HCEC 1CT (cell line): ENCODE data around the gene FAM186B.
"Not testable (repeated sequence)": the region's sequence is repeated elsewhere in the genome, so short reads cannot be mapped to it uniquely, and the experiment has no call there.

ENCODE experiments used
- DNase-seq: peaks from one replicate; pipeline ENCODE4 v3.0.0-alpha.2; 2017

Gene FAM186B, protein sequence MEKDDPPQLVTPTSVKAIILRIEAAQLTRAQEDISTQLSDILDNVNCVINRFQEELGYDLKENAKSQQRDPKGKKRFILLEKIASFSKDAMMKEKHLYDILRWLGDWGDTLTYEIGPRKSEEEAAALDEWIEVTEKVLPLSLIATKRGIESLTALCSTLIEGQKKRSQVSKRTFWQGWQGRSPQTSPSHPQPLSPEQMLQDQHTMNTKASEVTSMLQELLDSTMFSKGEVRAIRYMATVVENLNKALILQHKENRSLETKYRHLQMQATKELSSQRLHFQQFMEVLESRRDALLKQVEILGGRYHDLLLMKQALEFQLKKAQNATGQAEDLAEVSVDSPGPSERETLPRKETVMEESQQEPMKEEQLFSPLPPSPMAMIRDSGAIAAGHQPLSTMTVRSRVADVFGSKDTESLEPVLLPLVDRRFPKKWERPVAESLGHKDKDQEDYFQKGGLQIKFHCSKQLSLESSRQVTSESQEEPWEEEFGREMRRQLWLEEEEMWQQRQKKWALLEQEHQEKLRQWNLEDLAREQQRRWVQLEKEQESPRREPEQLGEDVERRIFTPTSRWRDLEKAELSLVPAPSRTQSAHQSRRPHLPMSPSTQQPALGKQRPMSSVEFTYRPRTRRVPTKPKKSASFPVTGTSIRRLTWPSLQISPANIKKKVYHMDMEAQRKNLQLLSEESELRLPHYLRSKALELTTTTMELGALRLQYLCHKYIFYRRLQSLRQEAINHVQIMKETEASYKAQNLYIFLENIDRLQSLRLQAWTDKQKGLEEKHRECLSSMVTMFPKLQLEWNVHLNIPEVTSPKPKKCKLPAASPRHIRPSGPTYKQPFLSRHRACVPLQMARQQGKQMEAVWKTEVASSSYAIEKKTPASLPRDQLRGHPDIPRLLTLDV

DNA sequence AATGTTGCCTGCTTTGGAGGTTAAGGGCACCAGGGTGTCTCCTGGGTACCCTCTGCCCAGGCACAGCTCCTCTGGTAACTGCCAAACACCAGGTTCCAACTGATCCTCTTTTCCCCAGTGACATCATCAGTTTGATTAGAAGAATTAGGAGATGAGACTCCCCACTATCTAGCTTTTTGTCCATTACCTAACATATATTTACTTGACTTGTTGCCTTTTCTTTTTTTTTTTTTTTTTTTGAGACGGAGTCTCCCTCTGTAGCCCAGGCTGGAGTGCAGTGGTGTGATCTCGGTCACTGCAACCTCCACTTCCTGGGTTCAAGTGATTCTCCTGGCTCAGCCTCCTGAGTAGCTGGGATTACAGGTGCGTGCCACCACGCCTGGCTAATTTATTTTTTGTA lies at the start of gene FAM186B:
FAM186B (minus strand) TSS at position 101 of the 400 bp plus-strand sequence. CDS start 162 bp downstream, outside the sequence.
- DNase-seq, result not testable (repeated sequence)

DNA sequence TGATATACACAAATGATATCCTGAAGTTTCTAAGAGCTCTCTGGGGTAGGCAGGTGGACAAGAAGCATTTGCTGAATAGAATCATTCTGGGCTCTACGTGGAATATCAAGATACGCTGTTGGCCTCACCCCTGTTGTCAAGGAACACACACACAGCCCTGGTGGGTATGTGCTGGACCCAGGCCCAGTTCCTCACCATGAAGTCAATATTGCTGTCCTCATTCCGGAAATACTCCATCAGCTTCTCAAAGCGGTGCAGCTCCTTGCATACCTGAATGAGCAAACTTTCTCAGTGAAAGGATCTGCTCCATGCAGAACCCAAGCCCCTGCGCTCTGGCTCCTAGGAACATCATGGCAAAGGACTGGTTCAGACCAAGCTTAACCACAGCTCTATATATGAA lies 49.3 kb upstream of the FAM186B start:
- DNase-seq, result no peak

DNA sequence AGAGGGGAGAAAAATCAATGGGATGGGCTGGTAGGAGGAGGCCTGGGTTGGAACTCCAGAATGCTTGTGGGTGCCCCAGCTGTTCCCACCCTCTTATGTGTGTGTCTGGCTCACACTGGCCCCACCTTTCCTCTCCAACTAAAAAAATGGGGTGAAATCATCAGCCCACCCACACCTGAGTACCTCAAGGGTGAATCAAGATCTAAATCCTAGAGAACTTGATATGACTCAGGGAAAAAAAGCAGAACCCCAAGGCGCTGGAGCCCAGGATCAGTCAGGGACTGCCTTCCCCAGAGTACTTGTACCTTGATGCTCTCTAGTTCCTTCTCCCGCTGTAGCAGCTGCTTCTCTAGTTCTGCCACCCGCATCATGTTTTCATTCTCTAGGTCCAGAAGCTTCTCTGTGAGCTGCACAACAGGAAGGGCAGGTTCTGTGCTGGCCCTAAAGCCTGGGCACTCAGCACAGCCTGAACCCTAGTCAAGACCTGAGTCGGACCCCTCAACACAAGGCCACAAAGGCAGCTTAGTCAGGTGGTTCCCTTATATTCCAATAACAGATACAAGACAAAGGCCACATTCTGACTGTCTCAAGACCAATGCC lies 47.6 kb upstream of the FAM186B start:
- DNase-seq, result no peak

DNA sequence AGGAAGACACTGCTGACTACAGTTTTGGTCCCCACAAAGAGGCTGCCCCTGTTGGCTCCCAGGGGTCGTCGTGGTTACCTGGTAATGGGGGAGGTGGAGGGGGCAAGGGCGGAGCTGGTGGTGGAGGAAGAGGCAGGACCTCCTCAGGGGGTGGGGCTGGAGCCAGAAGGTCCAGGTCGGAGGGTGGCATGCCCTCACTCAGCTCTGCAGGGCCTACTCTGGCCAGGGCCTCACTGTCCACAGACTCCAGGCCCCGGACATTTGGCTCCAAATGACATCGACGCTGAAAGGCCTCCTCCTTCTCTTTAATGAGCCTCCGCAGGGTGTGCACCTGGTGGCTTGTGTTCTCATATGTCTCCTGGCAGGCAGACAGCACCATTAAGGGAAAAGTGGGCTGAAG lies 46.4 kb upstream of the FAM186B start:
- no peak for DNase-seq

DNA sequence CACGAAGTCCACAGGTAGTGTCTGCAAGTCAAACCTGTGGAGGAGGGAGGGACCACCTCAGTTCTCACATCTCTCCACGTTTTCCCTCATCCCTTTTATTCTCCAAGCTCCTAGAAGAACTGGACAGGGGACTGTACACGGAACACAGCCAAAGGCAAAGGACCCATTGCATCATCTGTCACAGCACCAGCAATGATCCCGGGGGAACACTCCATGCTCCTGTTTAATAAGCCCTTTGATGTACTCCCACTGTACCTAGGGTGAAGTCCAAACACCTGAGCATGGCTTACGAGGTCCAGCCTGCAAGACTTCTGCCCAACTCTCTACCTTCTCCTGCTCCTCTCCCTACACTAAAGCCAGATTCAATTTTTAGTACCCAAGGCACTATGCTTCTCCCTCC lies 44.5 kb upstream of the FAM186B start:
- DNase-seq, result no peak

DNA sequence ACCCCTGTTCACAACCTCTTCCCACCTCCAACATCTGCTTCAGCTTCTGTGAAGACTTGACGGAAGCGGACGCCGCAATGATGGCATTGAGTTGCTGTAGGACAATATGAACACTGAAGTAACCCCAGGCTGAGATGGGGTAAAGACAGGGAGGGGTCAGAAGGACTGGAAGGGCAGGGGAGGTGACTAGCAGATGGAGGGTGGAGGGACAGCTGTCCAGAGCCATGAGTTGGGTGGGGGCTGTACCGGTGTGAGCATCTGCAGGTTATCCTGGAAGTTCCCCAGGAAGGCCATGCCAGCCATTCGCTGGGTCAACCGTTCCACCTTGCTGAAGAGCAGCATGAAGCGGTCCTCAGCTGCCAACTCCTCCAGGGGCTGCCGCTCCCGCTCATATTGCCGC lies 44.0 kb upstream of the FAM186B start:
- DNase-seq, result no peak

DNA sequence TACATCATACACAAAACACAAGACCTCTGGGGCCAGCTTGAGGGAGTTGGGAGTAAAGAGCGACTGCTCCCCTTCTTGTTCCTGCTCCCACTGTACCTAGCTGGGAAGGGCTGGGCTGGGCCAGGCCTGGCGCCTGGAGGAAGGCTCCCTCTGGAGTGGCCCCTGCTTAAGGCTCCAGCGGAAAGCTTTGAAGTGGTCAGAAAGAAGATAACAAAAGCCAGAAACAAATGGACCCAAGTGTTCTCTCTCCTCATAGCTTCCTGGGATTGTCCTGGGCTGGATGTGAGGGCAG lies 43.2 kb upstream of the FAM186B start:
- DNase-seq, result no peak

DNA sequence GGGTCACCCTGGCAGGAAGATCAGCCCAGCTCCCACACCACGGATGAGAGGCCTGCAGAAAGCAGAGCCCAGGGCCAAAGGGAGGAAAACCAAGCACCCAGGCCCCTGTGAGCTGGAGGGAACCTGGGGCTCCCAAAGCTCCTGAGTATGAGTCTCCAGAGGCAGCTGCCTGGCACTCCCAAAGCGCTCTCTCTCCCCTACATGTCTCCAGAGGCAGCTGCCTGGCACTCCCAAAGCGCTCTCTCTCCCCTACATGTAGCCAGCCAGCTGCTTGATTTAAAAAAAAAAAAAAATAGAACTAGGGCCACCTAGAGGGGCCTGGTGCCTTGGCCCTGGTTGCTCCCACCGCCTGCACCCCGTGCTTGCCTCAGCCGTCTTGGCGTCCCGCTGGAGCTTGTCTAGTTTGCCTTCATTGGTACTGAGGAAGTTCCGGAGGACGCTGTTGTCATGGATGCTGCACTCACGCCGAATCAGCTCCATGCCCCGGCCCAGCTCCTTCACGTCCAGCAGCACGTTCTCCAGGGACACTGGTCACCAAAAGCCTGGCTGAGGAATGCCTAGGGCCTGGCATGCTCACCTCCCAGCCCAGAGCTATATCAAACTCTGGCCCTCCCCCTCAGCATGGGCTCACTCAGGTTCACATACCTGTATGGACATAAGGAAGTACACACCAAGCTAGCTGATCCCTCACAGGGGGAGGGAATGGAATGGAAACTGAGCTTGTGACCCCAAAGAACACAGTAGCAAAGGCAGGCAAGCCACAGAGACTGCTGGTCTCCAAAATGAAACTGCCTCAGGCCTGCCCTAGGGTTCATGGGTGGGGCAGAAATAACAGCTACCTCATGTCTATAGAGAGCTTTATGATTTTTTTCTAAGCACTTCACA lies 42.6 kb upstream of the FAM186B start:
- DNase-seq, result no peak

DNA sequence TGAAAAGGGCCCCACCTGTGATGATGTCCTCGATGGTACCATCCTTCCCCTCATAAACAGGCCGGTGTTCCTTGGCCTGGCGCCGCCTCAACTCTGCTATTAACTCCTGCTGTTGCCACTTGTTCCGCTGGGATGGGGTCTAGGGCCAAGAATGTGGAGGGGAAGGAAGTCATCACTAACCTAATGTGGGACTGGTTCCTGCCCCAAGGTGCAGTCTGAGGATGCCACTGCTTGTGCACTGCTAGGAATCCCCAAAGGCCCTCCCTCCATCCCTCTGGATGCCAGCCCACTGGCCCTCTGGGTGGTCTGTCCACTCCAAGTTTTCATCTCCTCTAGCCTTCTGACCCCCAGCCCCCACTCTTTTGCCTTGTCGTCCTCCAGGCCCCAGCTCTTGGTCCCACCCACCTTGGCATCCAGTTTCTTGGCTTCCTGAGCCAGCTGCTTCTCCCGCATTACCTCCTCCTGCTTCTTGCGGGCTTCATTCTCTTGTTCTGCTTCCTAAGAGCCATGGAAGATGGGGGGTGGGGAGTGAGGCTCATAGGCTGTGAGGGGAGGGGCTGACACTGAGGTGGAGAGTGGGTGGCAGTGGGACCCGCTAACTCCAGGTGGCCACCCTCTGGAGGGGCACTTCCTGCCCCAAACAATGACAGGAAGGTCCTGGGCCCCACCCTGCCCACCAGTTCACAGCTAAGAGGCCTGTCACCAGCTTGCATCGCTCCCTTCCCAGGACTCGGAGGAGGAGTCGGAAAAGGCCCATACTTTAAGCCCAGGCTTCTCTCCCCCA lies 41.6 kb upstream of the FAM186B start:
- no peak for DNase-seq

DNA sequence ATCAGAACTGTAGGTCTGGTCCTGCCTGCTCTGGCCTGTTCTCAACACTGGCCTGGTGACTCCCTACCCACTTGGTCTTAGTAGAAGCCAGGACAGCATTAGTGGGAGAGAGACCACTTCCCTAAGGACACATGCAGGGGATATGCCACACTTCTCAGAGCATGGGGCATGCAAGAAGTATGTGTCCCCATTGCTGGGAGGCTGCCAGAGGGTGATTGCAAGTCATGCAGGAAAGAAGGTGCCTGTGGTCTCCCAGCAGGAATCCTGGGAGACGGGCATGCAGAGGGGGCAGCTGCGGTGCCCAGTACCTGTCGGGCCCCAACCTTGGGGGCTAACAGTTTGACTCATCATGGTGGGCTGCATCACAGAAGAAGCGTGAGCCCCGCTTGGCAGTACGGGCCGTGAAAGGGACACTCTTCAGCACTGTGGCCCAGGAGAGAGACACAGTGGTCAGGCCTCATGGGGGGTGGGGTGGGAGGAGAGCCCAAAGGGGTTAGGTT lies 40.9 kb upstream of the FAM186B start:
- no peak for DNase-seq

DNA sequence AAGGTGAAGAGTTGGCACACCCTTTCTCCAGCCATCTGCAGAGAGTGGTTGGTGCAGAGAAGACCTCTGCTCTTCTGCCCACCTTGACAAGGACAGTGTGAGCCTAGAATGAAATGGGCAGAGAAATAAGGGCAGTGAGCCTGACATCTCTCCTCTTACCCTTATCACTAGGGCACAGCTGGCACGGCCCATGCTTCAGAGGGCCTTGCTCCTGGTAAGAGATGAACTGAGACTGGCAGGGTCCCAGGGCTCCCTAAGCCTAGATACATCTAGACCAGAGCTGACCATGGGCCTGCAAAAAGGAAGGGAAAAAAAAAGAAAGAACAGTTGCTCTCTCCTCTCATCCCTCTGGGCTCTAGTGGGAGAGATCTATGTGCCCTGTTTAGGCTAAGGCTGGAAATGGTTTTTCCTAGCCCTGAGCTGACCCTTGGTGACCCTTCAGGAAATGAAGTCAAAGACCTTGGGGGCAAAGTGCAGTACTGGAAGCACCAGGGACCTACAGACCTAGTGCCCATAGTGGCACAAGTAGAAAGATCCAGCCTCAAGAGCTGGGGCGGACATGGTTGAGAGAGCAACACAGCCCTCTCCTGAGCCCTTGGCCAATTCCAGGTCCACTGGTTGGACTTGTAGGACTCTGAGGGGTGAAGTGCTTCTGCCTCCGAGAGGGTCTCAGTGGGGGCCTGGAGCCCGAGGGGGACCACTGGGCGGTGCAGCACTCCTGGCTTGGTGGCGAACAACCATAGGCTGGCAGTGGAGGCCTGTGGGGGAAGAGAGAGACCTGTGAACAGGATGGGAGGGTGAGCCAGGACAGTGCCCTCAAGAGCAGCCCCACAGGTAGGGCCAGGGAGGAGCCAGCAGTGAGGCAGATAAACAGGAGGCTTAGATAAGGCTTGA lies 40.0 kb upstream of the FAM186B start:
- DNase-seq, result no peak

DNA sequence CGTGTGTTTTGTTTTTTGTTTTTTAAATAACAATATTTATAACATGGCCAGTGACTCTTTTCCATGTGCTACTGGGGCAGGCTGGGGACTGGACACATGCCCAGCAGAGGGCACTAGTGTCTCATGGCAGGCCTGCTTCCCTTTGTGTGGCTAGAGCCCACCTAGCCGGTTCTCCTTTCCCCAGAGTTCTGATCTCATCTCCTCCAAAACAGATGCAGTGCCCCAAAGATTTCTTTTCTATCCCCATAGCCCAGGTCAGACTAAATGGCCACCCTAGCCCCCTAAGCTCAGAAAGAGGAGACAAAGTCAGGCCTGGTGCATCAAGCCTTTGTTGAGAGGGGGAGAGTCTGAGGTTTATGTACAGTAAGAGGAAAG lies 39.2 kb upstream of the FAM186B start:
- peak; percentile 51 for DNase-seq

DNA sequence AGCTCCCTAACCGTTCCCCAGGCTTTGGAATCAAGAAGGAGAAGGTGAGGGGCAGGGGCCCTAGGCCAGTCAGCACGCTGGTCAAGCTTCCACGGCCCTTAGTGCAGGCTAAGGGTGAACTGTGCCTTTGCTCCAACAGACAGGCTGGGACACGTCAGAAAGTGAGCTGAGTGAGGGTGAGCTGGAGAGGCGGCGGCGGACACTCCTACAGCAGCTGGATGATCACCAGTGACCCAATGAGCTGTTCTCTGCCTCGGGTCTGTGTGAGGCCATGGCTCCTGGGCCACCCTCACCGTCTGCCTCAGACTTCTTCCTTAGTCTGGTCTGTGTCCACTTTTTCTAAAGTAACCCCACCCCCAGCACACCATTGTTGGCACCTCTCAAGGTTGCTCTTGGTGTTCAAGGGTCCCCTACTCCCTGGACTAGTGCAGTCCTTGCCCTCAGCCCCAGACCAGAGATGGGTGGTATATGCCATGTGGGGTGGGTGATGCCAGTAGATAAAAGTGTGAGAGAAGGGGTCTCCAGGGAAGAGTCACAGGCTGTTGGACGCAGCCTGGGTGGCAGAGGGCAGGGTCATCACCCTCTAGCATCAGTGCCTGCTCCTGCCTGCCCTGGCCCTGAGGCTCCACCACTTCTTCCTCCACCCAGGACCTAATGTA lies 38.7 kb upstream of the FAM186B start:
- no peak for DNase-seq

DNA sequence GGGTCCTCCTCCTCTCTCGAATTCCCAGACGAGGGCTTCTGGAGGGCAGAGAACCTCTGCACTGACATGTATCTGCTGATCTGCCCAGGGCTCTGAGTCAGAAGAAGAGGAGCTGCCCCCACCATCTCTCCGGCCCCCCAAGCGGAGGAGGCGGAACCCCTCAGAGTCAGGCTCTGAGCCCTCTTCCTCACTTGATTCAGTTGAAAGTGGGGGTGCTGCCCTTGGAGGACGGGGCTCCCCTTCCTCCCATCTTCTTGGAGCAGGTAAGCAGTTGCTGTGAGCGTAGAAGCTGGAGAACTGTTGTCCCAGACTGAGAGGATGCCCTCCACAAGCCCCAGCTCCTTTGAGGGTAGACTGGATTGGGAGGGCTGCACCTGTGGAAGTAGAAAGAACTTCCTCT lies 37.7 kb upstream of the FAM186B start:
- DNase-seq, result no peak

DNA sequence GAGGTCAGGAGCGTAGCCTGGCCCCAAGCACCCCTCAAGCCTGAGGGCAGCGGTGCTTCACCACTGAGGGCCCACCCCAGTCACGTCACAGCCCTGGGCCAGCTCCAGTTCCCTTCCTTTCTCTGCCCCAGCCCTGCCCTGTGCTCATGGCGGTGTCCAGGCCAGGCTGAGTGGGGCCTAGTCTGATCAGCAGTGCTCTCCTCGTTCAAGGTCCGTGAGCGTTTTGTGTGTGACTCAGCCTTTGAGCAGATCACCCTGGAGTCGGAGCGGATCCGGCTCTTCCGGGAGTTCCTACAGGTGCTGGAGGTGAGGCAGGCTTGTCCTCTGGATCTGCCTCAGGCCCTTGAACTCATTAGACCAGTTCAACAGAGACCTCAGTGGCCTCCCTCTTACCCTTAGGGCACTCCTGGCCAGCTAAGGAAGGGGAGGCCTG lies 36.9 kb upstream of the FAM186B start:
- no peak for DNase-seq

DNA sequence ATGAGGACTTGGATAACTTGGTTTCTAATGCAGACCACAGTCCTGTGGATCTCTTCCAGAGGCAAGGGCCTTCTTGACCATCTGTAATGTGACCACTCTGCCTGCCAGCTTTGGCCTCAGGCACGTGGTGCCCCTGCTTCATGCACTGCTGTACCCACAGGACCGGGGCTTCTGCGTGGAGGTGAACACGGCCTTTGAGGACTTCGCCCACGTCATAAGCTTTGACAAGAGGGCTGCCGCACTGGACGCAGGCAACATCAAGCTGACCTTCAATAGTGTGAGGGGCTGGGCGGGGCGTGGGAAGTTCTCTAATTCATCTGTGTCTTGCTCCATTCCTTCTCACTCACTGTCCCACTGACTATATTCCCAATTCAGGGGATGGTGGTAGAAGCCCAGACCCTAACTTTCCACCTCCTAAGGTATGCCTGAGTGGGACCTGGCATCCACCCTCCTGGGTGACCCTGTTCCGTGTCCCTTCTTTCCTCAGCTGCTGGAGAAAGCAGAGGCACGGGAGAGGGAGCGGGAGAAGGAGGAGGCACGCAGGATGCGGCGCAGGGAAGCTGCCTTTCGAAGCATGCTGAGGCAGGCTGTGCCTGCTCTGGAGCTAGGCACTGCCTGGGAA lies 36.4 kb upstream of the FAM186B start:
- no peak for DNase-seq

DNA sequence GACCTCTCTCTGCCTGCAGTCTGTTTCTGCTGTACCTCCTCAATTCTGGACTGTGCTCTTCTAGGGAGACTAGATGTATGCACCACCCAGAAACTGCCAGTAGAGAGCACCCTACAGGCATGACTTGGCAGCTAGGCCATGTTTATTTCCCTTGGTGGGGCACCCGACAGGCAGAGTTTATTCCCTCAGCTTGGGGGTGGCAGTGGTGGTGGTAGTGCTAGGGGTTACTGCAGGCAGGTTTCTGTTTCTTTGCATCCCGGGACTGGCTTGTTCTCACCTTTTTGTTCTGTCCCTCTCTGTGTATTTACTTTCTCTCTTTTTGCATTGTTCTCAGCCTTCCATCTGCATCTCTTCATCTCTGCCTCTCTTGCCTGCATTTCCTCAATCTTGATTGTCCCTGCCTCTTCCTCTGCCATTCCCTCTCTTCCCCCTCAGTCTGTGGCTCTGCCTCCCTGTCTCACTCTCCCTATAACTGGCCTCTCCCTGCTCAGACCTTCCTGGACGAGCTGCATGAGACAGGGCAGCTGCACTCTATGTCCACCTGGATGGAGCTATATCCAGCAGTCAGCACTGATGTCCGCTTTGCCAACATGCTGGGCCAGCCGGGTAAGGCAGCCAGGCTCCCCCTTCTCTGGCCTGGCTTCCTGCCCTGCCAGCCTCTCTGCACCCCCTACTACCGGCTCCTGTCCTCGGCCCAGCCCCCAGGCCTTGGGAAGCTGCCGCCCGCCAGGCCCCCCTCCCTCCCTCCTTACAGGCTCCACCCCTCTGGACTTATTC lies 31.7 kb upstream of the FAM186B start:
- DNase-seq, result peak; percentile 72

DNA sequence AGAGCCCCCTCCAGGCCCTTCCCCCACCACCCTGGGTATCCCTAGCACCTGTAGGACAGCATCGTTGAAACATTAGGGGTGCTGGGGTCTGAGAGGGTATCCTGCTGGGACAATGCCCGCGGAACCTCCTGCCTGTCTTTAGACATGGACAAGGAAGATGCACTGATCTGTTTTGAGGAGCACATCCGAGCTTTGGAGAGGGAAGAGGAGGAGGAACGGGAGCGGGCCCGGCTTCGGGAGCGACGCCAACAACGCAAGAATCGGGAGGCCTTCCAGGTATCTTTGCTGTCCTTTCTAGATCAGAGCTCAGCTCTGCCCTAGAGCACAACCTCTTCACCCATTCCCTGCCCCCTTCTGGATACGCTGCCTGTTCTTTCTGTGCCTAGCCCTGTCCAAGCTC lies 31.1 kb upstream of the FAM186B start:
- no peak for DNase-seq

DNA sequence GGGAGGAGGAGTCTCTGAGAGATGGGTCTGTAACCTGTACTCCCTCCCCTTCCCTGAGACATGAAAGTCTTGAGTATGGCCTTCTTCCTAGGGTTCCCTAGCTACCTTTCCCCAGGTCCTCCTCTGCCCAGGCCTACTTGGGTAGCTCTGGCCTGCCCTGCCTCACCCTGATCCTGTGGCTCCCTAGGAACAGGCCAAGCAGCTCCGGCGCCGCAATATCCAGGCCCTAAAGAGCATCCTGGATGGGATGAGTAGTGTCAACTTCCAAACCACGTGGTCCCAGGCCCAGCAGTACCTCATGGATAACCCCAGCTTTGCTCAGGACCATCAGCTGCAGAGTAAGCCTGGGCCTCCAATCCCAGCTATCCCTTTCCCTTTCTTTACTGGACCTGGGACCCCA lies 30.2 kb upstream of the FAM186B start:
- no peak for DNase-seq
